GM18951 (cell line): ENCODE data around the gene ADAP1.
"Not testable (repeated sequence)": the region's sequence is repeated elsewhere in the genome, so short reads cannot be mapped to it uniquely, and the experiment has no call there.

Experiments
- POLR2A ChIP-seq: IDR thresholded peaks from 4 replicates; pipeline ENCODE4 v1.6.1; 2011; ENCODE audit warnings: mild to moderate bottlenecking; ENCODE audit not compliant: insufficient read length, insufficient read depth; ENCODE audit errors: extremely low read depth
- in situ Hi-C: fragments of 300-500 bp; cut with MboI; formaldehyde crosslinking; loops from one replicate; pipeline ENCODE4 v1.12.0; 2022; ENCODE audit warnings: low sequenced_read_pairs, mixed read lengths, inconsistent platforms; ENCODE audit not compliant: unreplicated experiment

ADAP1 gene

DNA sequence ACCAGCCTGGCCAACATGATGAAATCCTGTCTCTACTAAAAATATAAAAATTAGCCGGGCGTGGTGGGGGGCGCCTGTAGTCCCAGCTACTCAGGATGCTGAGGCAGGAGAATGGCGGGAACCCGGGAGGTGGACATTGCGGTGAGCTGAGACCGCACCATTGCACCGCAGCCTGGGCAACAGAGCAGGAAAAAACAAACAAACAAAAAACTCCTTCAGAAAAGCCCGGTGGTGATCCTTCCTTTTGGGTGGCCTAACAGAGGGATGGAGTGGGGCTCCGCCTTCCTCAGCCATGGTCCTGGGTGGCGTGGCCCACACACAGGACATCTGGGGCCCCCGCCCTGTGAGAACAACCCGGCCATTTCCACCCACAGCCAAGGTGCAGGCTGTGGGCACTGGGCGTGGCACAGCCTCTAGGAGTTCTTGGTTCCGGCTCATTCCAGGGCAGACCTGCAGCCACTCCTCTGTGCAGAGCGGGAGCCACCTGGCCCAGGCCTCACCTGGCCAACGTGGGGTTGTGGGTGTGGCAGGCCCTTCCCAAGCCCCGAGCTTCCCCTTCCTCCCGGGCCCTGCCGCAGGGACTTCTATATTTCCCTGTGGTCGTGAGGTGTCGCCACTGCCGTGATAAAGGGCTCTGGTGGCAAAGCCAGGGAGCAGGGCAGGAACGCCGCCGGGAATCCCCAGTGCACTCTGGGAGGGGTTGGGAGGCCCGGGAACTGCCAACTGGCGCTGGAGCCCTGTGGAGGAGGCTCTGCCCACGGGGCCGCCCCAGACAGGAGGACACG is 40.6 kb downstream of the ADAP1 start:
- TF ChIP-seq POLR2A: no peak
- in situ Hi-C loops: no loop called here

DNA sequence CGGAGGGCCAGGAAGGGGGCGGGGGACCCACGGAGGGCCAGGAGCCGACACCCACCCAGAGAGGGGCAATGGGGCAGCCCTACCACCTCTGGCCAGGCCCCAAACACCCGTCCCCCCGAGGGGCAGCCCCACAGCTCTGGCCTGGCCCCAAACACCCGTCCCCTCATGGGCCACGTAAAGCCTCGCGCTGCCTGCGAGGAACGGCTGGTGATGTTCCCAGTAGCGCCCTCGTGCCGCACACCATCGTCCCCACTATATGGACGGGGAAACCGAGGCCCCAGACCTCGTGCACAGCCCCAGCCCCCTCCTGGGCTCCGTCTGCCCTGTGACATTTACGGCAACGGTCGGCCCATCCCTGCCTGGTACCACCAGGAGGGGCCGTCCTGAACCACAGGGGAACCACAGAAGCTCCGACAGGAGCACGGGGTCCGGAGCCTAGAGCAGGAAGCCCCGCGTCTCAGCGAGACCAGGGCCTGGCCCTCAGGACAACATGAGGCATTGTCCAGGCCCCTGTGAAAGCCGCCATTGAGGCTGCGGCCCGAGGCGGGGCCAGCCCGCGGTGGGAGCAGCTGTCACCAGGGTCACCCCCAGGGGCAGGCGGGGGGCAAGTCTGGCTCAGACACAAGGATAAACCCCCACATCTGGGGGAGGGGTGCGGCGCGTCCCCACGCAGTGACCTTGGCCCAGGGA is 42.5 kb downstream of the ADAP1 start:
- in situ Hi-C loops: no loop called here
- TF ChIP-seq POLR2A: no peak

DNA sequence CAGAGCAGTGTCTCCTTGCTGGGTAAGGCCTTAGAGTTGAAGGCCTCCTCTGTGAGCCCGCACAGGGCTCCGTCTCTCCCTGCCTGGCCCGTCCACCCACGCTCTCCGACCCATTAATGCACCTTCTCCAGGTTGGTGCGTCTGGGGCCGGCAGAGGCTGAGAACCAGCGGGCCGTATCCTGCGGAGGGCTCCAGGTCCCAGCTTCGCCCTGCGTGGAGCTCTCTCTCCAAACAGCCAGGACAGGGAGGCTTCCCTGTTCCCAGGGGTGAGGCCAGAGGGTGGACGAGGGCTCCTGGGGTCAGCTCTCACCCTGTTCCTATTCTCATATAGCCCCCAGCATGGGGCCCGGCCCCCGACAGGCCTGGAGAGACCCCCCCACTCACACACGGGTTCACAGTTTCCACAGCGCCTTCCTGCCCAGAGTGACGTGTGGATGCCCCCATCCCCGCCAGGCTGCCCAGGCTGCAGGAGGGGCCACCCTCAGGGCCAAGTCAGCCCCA is 43.5 kb downstream of the ADAP1 start:
- TF ChIP-seq POLR2A: no peak
- in situ Hi-C loops: no loop called here

DNA sequence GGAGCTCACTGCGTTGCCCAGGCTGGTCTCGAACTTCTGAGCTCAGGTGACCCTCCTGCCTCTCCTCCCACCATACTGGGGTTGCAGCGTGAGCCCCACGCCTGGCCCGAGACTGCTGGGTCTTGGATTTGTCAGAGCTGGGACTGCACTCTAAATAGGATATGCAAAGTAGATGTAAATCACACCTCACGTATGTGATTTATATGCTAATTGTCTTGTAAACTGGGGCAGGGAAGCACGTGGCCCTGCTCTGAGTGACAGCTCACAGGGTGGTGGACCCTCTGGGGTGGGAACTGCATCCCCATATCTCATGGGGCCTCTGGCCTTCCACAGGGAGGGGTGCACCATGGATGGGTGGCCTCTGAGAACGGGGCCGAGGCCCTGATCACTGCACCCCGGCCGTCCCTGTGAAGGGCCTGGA is 44.0 kb downstream of the ADAP1 start:
- in situ Hi-C loops: no loop called here
- TF ChIP-seq POLR2A: peak; percentile 23

DNA sequence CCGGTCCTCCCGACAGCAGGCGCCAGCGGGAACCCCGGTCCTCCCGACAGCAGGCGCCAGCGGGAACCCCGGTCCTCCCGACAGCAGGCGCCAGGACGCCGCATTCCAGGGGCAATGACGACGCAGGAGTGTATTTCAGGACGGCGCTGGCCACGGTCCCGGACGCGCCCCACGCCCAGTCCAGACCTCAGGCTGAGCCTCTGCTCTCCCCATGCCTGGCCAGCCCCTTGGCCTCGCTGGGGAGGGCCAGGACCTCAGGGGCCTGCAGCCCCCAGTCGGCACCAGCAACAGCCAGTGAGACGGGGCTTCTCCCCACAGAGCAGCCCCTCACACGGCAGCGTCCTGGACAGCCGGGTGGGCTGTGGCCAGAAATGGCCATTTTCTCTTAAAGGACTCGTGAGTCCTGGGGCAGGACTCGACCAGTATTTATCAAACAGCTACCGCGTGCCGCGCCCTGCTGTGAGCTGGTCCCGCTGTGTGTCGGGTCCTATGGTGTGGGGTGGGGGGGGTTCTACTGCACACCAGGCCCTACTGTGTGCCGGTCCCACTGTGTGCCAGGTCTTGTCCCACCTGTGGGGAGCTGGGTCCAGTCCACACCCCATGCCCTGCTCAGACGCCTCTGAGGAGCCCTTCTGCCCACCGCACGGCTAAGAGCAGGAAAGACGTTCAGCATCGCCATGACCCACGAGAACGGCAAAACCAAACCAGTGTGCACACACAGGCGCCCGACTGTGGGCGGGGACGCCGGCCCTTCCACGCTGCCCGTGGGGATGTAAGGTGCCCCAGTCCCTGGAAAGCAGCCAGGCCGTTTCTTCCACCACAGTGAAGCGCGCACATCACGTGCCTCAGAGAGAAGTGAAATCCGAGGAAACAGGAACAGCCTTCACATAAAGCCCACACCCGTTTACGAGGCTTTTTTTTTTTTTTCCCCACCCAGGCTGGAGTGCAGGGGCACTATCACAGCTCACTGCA is 44.8 kb downstream of the ADAP1 start:
- in situ Hi-C loops: no loop called here
- TF ChIP-seq POLR2A: peak; percentile 27

DNA sequence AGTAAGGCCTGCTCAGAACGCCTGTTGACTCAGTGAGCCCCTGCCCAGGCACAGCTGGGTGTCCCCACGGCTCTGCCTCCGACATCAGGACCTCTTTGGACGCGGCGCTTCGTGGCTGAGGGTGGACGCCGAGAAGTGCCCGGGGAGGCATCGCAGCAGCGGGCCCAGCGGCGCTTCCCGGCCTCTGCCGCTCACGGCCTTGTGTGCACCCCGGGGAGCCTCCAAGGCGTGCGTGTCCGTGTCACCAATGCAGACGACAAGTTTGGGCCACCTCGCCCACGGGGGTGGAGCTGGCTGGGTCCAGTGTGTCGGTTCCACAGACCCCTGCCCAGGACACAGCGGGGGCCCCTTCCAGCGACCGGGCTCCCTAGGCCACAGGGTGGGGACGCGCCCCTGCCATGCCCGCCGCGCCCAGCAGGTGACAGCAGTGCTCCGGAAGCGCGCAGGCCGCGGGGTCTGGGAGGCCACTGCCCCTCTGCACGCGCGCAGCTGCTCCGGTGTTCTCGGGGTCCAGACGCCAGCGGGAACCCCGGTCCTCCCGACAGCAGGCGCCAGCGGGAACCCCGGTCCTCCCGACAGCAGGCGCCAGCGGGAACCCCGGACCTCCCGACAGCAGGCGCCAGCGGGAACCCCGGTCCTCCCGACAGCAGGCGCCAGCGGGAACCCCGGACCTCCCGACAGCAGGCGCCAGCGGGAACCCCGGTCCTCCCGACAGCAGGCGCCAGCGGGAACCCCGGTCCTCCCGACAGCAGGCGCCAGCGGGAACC is 45.7 kb downstream of the ADAP1 start:
- in situ Hi-C loops: not testable (repeated sequence)

DNA sequence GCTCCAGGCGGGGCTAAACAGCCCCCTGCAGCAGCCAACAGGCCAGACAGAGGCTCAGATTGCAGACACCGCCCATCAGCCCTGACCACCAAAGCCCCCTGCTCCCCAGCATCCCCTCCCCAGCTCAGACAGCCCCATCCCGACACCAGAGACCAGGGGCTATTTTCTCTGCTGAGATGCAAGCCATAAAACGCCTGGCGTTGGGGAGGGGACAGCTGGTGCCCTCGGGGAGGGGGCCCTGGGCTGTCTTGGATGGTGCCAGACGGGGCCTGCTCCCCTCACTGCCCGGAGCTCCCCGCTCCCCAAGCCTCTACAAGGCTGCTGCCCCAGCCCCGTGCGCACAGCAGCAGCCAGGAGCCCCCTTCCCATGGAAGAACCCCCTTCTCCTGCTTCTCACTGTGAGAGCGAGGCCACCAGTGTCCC is 46.3 kb downstream of the ADAP1 start:
- in situ Hi-C loops: no loop called here

DNA sequence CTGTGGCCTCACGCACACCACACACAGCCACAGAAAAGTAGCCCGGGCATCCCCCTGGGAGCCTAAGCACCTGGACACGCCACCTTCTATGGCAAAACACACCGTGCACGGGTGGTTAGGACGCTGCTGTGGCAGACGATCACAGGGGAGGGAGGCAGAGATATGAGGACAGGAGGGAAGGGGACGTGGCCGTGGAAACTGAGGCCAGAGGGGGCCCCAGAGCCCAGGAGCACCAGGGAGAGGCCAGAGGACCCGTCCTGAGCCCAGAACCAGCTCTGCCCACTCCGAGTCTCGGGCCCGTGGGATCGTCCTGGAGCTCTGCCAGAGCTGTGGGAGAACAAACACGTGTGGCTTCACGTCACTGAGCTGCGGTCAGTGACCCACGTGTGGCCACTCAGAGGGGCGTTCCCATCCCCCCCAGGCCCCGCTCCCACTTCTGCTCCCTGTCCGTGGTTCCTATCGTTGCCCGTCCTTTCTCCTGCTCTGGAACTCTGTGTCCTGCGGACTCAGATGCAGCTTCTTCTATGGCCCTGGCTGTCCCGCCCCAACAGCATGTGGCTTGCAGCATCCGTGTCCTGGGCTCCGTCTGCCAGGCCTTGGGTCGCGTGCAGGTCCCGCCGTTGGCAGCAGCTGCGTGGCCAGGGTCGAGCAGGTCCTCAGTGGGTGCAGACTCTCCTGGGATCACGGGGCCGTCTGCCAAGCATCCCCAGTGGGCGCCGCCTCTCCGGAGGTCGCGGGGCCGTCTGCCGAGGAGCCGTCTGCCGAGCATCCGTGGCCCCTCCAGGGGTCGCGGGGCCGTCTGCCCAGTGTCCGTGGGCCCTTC is 47.1 kb downstream of the ADAP1 start:
- no peak for TF ChIP-seq POLR2A

More for the DNA sequence above, 46.3 kb downstream of the ADAP1 start:
- TF ChIP-seq POLR2A: no peak

DNA sequence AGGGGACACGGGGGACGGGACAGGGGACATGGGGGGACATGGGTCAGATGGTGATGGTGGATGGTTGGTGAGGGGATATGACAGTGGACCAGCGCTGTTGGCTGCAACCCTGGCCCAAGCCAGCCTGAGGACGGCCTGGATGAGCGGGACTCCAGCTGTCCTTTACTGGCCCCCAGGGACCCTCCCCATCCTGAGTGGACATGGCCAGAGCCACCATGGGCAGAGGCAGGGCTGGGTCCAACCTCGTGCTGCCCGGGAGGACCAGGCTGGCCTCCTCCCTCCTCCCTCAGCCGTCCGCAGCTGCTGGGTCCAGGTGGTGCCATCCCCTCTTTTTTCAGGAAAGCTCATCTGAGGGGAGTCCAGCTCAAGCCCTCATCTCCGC is 47.7 kb downstream of the ADAP1 start:
- in situ Hi-C loops: no loop called here
- TF ChIP-seq POLR2A: no peak

More for the DNA sequence above, 47.1 kb downstream of the ADAP1 start:
- in situ Hi-C loops: no loop called here

DNA sequence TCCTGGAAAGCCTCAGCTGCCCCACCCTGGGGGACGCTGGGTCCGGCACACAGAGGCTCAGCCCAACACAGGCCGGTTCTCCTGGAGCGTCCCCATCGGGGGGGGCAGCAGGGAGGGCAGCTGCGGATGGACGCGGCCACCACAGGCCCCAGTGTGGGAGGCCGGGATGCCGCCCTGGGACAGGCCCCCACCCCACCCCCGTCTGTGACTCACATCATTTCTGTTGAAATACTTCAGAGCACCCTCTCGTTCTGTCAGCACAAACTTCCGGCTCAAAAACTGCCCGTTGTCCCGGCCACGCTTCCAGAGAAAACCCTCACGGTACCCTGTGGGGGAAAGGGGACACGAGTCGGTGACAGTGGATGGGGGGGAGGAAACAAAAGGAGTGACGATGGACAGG is 49.6 kb downstream of the ADAP1 start:
- in situ Hi-C loops: no loop called here
- TF ChIP-seq POLR2A: no peak

DNA sequence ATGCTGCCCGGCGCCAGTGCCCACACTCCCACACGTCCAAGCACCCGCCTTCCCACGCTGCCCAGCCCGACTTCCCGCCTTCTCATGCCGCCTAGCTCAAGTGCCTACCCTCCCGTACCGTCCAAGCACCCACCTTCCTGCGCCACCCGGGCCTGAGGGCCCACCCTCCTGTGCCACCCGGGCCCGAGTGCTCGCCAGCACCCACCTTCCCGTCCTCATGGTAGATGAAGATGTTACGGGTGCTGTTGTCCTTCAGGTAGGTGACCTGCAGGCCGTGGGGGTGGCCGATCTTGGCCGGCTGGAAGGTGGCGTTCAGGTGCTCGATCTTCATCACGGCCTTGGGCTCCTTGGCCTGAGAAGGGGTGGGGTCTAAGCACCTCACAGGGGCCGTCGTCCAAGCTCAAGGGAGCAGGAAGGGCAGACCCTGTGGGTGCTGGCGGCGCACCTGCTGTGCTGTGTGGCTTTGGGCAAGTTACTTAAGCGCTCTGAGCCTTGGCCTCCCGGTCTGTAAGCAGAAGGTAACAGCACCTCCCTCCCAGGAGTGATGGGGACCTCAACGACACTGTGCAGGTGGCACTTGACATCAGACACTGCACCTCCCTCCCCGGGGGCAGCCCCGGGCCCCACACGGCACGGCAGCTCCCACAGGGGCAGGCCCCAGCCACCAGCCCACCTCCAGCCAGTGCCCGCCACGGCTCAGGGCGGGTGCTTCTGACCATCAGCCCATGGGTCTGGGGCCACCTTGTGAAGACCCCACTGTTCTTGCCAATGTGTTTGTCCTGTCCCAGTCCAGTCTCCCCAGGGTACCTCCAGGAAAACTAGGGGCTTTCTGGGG is 50.3 kb downstream of the ADAP1 start:
- in situ Hi-C loops: no loop called here
- TF ChIP-seq POLR2A: no peak
